HUES48 (cell line): Measurements from ENCODE around the gene HLA-A.

ENCODE experiments used
- H3K27ac ChIP-seq: one replicate; pipeline ENCODE4 v1.7.0; 2013; ENCODE audit warnings: low read depth, low read length, inconsistent platforms
- H3K27me3 ChIP-seq: 2 replicates; pipeline ENCODE4 v1.6.1; 2013; ENCODE audit warnings: mild to moderate bottlenecking, low read length; ENCODE audit not compliant: control insufficient read depth, insufficient read depth
- H3K36me3 ChIP-seq: 2 replicates; pipeline ENCODE4 v1.6.1; 2013; ENCODE audit warnings: low read length; ENCODE audit not compliant: control insufficient read depth, insufficient read depth
- H3K4me1 ChIP-seq: 2 replicates; pipeline ENCODE4 v1.6.1; 2013; ENCODE audit warnings: mild to moderate bottlenecking, low read length; ENCODE audit not compliant: control insufficient read depth, insufficient read depth
- H3K4me3 ChIP-seq: 2 replicates; pipeline ENCODE4 v1.5.1; 2013; ENCODE audit warnings: mild to moderate bottlenecking, low read depth, low read length
- H3K9ac ChIP-seq: 2 replicates; pipeline ENCODE4 v1.6.1; 2013; ENCODE audit warnings: mild to moderate bottlenecking, low read depth, low read length, moderate library complexity
- H3K9me3 ChIP-seq: 2 replicates; pipeline ENCODE4 v1.6.1; 2013; ENCODE audit warnings: low read length; ENCODE audit not compliant: control insufficient read depth, insufficient read depth

The HLA-A gene

DNA sequence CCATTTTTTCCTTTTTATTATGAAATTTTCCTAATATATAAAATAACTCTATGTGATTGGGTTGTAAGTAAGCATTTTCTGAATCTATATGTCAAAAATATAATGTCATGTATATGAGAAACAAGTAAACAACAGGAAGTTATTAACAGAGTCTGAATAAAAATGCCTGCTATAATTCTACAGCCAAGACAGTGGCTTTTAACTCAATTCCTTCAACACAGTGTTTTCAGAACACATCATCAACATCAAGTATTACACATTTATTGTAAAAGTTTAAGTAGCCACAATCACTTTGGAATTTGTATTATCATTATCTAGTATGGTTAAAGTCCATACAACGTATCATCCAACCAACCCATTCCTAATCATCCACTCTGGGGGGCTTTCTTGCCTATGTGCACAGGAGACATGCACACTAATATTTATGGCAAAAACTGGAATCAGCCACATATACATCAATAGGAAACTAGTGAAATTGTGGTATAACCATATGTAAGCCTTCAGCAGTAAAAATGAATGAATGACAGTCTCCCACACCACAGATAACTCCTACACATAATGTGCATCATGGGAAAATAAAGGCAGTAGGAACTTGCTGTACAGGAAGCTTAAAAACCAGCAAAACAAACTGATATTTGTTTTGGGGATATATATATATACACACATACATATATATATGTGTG lies 6.9 kb upstream of the HLA-A start:
- H3K27ac ChIP-seq, result no peak overlapping the region
- no peaks in the 10 kb centered on the region for H3K36me3 ChIP-seq
- no peaks in the 10 kb centered on the region for H3K27me3 ChIP-seq
- no peak overlapping the region for H3K4me3 ChIP-seq
- no peak overlapping the region for H3K9ac ChIP-seq
- H3K9me3 ChIP-seq, result no peaks in the 10 kb centered on the region
- H3K4me1 ChIP-seq, result no peaks in the 10 kb centered on the region

DNA sequence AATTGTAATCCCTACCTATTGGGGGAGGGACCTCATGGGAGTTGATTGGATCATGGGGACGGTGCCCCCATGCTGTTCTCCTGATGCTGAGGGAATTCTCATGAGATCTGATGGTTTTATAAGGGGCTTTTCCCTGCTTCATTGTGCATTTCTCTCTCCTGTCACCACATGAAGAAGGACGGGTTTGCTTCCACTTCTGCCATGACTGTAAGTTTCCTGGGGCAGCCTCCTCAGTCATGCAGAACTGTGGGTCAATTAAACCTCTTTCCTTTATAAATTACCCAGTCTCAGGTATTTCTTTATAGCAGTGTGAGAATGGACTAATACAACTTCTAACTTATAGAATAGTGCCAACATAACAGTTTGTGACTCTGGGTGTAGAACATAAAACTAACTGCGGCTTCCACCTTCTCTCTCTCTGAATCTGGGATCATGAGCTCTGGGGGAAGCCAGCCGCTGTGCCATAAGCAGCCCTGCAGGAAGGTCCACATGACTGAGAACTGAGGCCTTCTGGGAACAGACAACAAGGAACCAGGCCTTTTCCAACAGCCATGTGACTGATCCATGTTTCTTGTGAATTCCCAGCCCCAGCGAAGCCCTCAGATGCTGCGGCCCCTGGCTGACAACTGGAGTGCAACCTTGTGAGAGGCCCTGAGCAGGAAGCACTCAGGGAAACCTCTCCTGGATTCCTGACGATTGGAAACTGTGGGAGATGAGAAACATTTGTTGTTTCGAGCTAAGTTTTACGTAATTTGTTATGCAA lies 3.4 kb upstream of the HLA-A start:
- H3K27ac ChIP-seq, result no peak overlapping the region
- peaks cover 4% of the 10 kb centered on the region; the same call in 1 of the 2 replicates for H3K36me3 ChIP-seq
- no peak overlapping the region for H3K4me3 ChIP-seq
- H3K27me3 ChIP-seq, result no peaks in the 10 kb centered on the region
- no peaks in the 10 kb centered on the region for H3K9me3 ChIP-seq
- no peaks in the 10 kb centered on the region for H3K4me1 ChIP-seq
- no peak overlapping the region for H3K9ac ChIP-seq

DNA sequence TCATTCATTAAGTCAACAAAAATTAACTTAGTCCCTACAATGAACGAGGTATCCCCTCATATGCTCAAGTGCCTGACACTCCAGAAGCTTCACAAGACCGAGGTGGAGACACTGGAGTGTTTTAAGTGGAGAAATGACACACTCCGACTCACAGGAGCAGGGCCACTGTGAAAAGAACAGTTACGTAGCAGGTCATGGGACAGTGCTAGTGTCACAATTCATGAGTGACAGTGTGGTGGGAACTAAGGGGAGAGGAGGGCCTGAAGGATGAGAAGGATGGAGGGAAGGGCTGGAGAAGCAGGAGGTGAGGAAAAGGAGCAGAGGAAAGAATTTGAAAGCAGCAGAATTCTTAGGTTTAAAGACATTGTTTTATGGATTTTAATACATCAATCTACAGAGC lies 1.3 kb upstream of the HLA-A start:
- Histone ChIP-seq H3K9ac (no peak overlapping the region), H3K27ac (no peak overlapping the region), H3K36me3 (peaks cover 13% of the 10 kb centered on the region), H3K4me3 (no peak overlapping the region), H3K27me3 (no peaks in the 10 kb centered on the region), H3K9me3 (no peaks in the 10 kb centered on the region), H3K4me1 (no peaks in the 10 kb centered on the region)

DNA sequence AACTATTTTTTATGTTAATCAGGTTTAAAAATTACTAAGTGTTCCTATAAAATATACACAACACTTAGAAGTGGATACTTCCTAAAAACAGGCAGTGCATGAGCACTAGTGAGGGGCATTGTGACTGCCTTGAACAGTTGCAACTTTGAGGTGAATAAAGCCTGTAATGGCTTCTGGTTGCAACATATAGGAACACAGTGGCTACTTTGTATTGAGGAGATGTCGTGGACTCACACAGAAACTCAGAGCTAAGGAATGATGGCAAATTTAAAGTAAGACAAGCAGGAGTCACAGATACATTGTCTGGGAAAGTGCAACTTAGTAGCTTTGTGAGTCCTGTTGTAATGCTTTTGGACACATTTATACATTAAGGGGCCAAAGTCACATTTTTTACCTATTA lies 861 bp upstream of the HLA-A start:
- Histone ChIP-seq H3K36me3 (peaks cover 13% of the 10 kb centered on the region), H3K4me3 (no peak overlapping the region), H3K4me1 (no peaks in the 10 kb centered on the region), H3K9ac (no peak overlapping the region), H3K9me3 (no peaks in the 10 kb centered on the region), H3K27ac (no peak overlapping the region), H3K27me3 (no peaks in the 10 kb centered on the region)

DNA sequence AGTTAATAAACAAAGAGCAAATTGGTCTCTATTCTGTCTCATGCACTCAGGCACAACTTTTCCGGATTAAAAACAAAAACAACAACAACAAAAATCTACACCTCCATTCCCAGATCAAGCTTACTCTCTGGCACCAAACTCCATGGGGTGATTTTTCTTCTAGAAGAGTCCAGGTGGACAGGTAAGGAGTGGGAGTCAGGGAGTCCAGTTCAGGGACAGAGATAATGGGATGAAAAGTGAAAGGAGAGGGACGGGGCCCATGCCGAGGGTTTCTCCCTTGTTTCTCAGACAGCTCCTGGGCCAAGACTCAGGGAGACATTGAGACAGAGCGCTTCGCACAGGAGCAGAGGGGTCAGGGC lies 437 bp upstream of the HLA-A start:
- Histone ChIP-seq H3K9ac (no peak overlapping the region), H3K4me1 (no peaks in the 10 kb centered on the region), H3K27ac (no peak overlapping the region), H3K9me3 (no peaks in the 10 kb centered on the region), H3K4me3 (peak overlapping the region; percentile 71), H3K27me3 (no peaks in the 10 kb centered on the region), H3K36me3 (peaks cover 13% of the 10 kb centered on the region)

DNA sequence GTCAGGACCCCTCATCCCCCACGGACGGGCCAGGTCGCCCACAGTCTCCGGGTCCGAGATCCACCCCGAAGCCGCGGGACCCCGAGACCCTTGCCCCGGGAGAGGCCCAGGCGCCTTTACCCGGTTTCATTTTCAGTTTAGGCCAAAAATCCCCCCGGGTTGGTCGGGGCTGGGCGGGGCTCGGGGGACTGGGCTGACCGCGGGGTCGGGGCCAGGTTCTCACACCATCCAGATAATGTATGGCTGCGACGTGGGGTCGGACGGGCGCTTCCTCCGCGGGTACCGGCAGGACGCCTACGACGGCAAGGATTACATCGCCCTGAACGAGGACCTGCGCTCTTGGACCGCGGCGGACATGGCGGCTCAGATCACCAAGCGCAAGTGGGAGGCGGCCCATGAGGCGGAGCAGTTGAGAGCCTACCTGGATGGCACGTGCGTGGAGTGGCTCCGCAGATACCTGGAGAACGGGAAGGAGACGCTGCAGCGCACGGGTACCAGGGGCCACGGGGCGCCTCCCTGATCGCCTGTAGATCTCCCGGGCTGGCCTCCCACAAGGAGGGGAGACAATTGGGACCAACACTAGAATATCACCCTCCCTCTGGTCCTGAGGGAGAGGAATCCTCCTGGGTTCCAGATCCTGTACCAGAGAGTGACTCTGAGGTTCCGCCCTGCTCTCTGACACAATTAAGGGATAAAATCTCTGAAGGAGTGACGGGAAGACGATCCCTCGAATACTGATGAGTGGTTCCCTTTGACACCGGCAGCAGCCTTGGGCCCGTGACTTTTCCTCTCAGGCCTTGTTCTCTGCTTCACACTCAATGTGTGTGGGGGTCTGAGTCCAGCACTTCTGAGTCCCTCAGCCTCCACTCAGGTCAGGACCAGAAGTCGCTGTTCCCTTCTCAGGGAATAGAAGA lies 978 bp downstream of the HLA-A start:
- Histone ChIP-seq H3K9me3 (no peaks in the 10 kb centered on the region), H3K27me3 (no peaks in the 10 kb centered on the region), H3K27ac (no peak overlapping the region), H3K4me1 (no peaks in the 10 kb centered on the region), H3K36me3 (peaks cover 13% of the 10 kb centered on the region), H3K9ac (no peak overlapping the region), H3K4me3 (peak overlapping the region; percentile 71)

DNA sequence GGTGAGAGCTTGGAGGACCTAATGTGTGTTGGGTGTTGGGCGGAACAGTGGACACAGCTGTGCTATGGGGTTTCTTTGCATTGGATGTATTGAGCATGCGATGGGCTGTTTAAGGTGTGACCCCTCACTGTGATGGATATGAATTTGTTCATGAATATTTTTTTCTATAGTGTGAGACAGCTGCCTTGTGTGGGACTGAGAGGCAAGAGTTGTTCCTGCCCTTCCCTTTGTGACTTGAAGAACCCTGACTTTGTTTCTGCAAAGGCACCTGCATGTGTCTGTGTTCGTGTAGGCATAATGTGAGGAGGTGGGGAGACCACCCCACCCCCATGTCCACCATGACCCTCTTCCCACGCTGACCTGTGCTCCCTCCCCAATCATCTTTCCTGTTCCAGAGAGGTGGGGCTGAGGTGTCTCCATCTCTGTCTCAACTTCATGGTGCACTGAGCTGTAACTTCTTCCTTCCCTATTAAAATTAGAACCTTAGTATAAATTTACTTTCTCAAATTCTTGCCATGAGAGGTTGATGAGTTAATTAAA lies 3.0 kb downstream of the HLA-A start:
- Histone ChIP-seq H3K9ac (no peak overlapping the region), H3K9me3 (no peaks in the 10 kb centered on the region), H3K27me3 (no peaks in the 10 kb centered on the region), H3K36me3 (peaks cover 13% of the 10 kb centered on the region), H3K4me3 (no peak overlapping the region), H3K4me1 (no peaks in the 10 kb centered on the region), H3K27ac (no peak overlapping the region)

DNA sequence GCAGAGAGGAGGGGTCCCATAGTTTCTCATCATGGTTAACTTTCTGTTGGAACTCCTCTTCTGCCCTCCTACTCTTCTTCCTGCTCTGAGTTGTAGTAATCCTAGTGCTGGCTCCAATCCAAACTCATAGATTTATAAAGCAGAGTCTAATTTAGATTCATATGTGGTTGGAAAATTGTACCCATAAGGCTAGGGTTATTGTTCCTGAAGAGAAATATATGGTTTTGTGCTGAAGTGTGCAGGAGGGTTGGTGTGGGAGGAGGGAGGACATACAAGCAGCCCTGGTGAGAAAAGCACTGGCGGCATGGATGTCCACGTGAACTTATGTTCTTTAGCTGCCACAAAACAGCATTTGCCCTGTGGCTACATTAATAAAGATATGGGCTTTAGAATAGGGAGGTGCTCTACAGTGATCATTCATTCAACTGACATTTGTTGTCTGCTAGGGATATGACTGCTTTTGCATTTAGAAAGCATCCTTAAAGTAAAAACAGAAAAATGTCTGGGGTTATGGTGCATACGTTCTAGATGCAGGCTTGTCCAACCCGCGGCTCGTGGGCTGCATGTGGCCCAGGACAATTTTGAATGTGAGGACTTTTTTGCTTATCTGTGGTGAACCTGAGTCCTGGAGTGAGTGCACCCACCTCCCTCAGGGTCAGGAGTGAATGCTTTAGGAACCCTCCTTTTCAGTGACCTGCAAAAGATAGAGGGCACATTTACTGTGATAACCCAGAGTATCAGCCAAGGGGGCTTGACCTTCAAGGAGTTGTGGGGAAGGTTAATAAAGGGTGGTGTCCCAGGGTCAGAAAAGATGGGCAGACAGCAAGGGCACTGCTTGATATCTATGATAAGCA lies 4.1 kb downstream of the HLA-A start:
- Histone ChIP-seq H3K36me3 (peaks cover 13% of the 10 kb centered on the region), H3K27ac (no peak overlapping the region), H3K27me3 (no peaks in the 10 kb centered on the region), H3K4me3 (no peak overlapping the region), H3K9me3 (no peaks in the 10 kb centered on the region), H3K9ac (no peak overlapping the region), H3K4me1 (no peaks in the 10 kb centered on the region)

DNA sequence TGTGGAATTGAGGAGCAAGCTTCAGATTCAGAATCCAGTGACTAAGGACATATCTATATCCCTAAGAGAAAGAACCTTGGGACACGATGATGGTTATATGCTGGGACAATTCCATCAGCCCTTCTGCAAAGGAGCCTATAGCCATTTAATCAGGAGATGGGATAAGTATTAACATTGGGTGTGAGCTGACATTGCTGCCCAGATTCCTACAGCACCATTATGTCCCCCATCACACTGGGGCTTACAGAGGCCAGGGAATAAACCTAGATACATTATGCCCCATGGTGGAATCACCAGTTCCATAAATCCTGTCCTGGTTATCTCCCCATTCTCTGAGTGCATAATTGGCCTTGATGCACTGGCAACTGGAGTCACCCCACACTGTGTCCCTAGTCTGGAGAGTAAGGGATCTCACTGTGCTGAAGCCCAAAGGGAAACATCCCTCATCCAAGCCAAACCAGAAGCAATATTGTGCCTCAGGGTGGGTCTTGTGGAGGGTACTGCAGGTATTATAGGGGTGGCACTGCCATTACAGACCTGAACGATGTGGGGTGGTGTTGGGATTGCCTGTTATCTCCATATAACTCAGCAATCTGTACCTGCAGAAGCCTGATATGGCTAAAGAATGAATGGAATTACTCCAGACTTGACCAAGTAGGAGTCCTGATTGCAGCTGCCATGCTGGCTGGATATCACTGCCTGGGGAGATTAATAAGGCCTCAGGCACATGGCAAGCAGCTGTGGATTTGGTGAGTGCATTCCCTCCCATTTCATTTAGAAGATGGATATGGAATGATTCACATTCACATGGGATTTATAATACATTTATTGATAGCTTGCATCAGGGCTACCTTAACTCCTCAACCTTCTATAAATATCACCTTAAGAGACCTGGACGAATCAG lies 5.0 kb downstream of the HLA-A start:
- no peaks in the 10 kb centered on the region for H3K27me3 ChIP-seq
- H3K4me1 ChIP-seq, result no peaks in the 10 kb centered on the region
- H3K36me3 ChIP-seq, result peaks cover 13% of the 10 kb centered on the region
- no peak overlapping the region for H3K4me3 ChIP-seq
- no peaks in the 10 kb centered on the region for H3K9me3 ChIP-seq
- H3K27ac ChIP-seq, result no peak overlapping the region
- no peak overlapping the region for H3K9ac ChIP-seq
